ENCODE results near the gene TXNDC12. TPM values are rescaled to one million over a fixed set of nuclear protein-coding genes. Genes with fewer than 3 reads are reported as not detected.

Gene TXNDC12
- polyA plus RNA-seq, 2 of the 4 experiments (the other 2 are of a cell fraction), result 59.7 to 65.2 TPM

- CTCF ChIA-PET, result no interaction called here
- WGBS (ENCODE audit: missing lambda C conversion rate), result 95% methylated on average over 1 of the region's 1 CpG
- ATAC-seq, result no peak
- no peak overlapping the region for H3K27ac ChIP-seq
- peaks cover 25% of the 10 kb centered on the region for H3K4me1 ChIP-seq
- no peak for DNase-seq (ENCODE audit: low read depth in 1 of 2, low spot score in 1 of 2)
- no peaks in the 10 kb centered on the region for H3K9me3 ChIP-seq
- no peak for FAIRE-seq
- POLR2A ChIA-PET, result no interaction called here
- H3K4me3 ChIP-seq, result no peak overlapping the region
- H3K4me2 ChIP-seq, result peak overlapping the region; percentile 91
- TF ChIP-seq PBX3 (IDR thresholded peaks at IDR 0.05) (no peak), HDAC2 (IDR thresholded peaks at IDR 0.05) (no peak), FOSB (CRISPR knock-in tag; IDR thresholded peaks at IDR 0.05) (no peak), ELK1 (IDR thresholded peaks at IDR 0.05; ENCODE audit: low read depth, low read length) (no peak), MYC (IDR thresholded peaks at IDR 0.05; ENCODE audit: borderline replicate concordance, low read length) (no peak), E2F6 (IDR thresholded peaks at IDR 0.05; ENCODE audit: borderline replicate concordance, low read depth) (no peak), CHD4 (IDR thresholded peaks at IDR 0.05; ENCODE audit: borderline replicate concordance) (no peak), RNF2 (IDR thresholded peaks at IDR 0.05; ENCODE audit: borderline replicate concordance, low read depth) (no peak), ZNF302 (CRISPR knock-in tag; IDR thresholded peaks at IDR 0.05) (no peak), ZSCAN20 (CRISPR knock-in tag; IDR thresholded peaks at IDR 0.05) (no peak), CTCF (IDR thresholded peaks at IDR 0.05) (no peak), MAX (IDR thresholded peaks at IDR 0.05) (no peak), POLR2AphosphoS2 (conservative IDR thresholded peaks at IDR 0.05; ENCODE audit: low read length) (no peak), ATOH8 (CRISPR knock-in tag; IDR thresholded peaks at IDR 0.05; ENCODE audit: low read depth) (no peak), NFE2L2 (conservative IDR thresholded peaks at IDR 0.05; ENCODE audit: low read length) (no peak)
Observed at GRCh38 chr1:52059888-52060287, 4.9 kb upstream of the TXNDC12 start.

GRCh38 chr1:52059321-52059720 lies 4.3 kb upstream of the TXNDC12 start:
- Histone ChIP-seq H3K4me3 (no peak overlapping the region), H3K4me1 (peaks cover 25% of the 10 kb centered on the region), H3K4me2 (peak overlapping the region; percentile 91), H3K9me3 (no peaks in the 10 kb centered on the region), H3K27ac (no peak overlapping the region)
- POLR2A ChIA-PET, result no interaction called here
- CTCF ChIA-PET, result interaction anchor here (0.6 kb wide), 1 partner anchor 8 kb away, joined by 3 read pairs; no protein-coding TSS in a partner anchor
- TF ChIP-seq KDM1A (IDR thresholded peaks at IDR 0.05; ENCODE audit: low read depth) (no peak), BHLHE40 (IDR thresholded peaks at IDR 0.05; ENCODE audit: low read depth, low read length) (no peak), RAD21 (conservative IDR thresholded peaks at IDR 0.05 in 1 of 2, IDR thresholded peaks at IDR 0.05 in 1 of 2) (no peak), CHD4 (IDR thresholded peaks at IDR 0.05; ENCODE audit: borderline replicate concordance) (no peak), HDAC2 (IDR thresholded peaks at IDR 0.05) (no peak)
- ATAC-seq (no peak), DNase-seq (ENCODE audit: low read depth in 1 of 2, low spot score in 1 of 2) (peak in 1 of 2 experiments; percentile 10), FAIRE-seq (no peak)
